HG02870 (cell line): ENCODE data around the gene ERBB4.

Experiments used
- ATAC-seq: cut with Tn5 transposase; IDR thresholded peaks from one replicate; pipeline ENCODE4 v1.9.1; 2021; ENCODE audit warnings: mild to moderate bottlenecking, moderate library complexity; ENCODE audit not compliant: unreplicated experiment

ERBB4 gene

GRCh38 chr2:211387734-211388133 lies 1150.9 kb downstream of the ERBB4 start:
- ATAC-seq = no peak

DNA sequence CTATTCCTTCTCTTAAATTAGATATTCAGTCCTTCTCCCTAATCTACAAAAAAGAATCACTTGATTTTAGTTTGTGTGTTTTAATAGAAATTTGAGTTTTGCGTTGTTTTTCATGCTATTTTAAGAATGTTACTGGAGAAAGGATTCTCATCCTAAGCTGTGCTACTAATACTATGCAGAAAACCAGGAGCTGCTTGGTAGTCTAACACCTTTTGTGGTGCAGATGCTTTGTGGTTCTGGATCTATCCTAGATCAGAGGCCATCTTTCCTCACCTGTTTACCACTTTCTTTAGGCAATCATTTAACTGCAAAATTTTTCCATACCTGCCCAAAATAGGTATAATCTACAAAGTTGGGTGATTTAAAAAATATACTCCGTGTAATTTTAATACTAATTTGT lies 1158.6 kb downstream of the ERBB4 start:
- no peak for ATAC-seq

DNA sequence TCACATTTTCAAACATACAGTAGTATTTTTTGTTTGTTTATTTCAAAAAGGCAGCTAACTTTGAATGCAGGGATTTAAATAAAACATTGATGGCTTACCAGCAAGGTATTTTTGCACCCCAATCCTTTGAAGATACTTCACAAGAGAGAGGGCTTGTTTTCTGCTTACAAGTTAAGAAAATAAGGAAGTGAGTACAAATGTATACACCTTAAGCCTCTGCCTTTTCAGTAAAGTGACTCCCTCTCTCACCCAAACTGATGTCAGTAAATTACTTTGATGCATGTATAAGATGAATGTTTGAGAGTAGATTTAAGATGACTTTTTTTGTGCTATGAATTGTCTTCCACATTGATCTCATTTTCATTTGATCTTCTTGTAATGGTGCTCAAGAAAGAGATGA lies 1162.2 kb downstream of the ERBB4 start:
- peak; percentile 65 for ATAC-seq

DNA sequence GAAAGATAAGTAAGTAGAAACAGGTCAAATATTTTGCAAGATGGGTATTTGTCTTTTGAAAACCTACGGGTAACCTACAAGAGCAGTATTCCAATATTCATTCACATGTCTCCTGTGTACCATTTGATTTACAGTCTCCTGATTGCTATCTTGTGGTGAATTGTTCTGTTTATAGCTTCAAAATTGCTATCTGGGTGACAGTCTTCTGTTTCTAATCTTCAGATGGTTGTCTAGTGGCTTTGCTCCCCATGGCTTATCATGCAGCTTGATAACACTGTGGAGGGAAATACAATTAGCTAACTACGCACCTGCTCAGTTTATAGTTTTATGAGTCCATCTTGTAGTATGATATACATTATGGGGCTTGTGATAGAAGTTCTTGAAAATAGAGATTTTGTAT lies 1165.4 kb downstream of the ERBB4 start:
- no peak for ATAC-seq

GRCh38 chr2:211371465-211371864 lies 1167.1 kb downstream of the ERBB4 start:
- peak; percentile 20 for ATAC-seq

DNA sequence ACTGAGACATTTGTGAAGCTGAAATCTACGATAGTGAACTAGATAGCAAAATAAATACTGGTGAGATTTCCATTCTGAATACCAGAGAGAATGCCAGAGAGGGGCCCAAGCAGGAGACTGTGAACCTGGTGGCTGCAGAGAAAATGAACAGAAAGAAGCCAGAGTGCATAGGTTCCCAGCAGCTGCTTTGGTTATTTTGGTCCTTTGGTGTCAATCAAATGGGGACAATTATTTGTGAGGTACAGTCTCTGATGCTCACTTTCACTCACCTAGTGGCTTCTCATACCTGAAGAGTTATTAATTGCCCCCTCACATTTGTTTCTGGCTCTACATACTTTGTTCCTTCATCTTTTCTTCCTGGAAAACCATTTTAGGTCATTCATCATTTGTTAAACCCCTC lies 1170.1 kb downstream of the ERBB4 start:
- no peak for ATAC-seq

- ATAC-seq = peak; percentile 98
Observed at GRCh38 chr2:211367711-211368110, 1170.9 kb downstream of the ERBB4 start.

DNA sequence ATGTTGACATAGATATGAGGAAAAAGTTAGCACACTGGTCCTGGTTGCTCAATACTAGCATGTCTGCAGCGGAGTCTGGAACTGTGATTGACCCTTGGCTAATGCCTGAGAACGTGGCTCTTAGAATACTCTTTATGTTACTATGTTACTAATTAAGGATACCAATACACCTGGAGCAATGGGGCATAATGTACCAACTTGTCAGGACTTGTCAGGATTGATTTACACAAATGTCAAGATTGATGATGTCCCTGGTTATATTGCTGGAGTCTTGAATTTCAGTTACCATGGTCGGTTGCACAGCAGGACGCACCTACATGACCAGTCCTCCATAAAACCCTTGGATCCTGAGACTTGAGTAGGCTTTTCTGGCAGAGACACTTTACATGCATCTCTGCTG lies 1171.3 kb downstream of the ERBB4 start:
- ATAC-seq = no peak

- ATAC-seq = no peak
Observed at GRCh38 chr2:211364911-211365310, 1173.7 kb downstream of the ERBB4 start.

- ATAC-seq = no peak
Observed at GRCh38 chr2:211361383-211361782, 1177.2 kb downstream of the ERBB4 start.

- no peak for ATAC-seq
Observed at GRCh38 chr2:211359347-211359746, 1179.3 kb downstream of the ERBB4 start.

GRCh38 chr2:211358504-211358903 lies 1180.1 kb downstream of the ERBB4 start:
- no peak for ATAC-seq

GRCh38 chr2:211354481-211354880 lies 1184.1 kb downstream of the ERBB4 start:
- no peak for ATAC-seq

GRCh38 chr2:211351987-211352386 lies 1186.6 kb downstream of the ERBB4 start:
- no peak for ATAC-seq

DNA sequence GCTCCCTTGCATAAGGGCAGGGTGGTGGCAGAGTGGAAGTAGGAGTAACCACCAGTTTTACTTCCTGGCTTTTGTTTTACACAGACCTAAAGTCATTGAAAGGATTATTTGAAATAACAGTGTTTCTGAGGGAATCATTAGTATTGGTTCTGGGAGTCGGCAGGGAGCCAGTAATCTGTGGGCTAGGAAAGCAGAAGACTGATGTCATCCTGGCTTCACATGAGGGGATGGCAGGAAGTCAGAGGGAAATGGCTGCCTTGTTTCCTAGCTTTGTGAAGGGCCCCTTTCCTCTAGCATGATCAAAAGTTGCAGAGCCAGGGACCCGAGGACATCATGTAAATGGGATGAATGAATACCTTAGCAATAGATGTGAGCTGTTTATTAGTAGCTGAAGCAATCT lies 1189.6 kb downstream of the ERBB4 start:
- no peak for ATAC-seq

- ATAC-seq = no peak
Observed at GRCh38 chr2:211347328-211347727, 1191.3 kb downstream of the ERBB4 start.

DNA sequence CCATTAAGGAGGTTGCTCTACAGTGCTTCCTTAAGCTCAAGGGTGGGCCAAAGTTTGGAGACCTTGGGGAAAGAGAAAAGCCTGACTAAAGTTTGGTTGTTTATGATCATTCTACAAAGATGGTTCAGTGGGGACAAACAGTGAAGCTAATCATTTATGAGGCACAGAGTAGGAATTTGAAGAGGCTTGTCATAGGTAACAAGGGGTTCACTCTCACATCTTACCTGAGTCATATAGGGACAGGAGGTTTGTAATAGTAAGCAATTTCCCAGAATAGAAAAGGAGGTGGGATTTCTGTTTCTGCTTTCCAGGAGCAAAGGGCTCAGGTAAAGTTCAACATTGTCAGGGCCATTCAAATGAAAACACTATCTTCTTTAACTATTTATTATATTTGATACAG lies 1194.3 kb downstream of the ERBB4 start:
- no peak for ATAC-seq

GRCh38 chr2:211333377-211333776 lies 1205.2 kb downstream of the ERBB4 start:
- ATAC-seq = no peak

GRCh38 chr2:211331736-211332135 lies 1206.9 kb downstream of the ERBB4 start:
- ATAC-seq = no peak

- ATAC-seq = no peak
Observed at GRCh38 chr2:211329882-211330281, 1208.7 kb downstream of the ERBB4 start.

DNA sequence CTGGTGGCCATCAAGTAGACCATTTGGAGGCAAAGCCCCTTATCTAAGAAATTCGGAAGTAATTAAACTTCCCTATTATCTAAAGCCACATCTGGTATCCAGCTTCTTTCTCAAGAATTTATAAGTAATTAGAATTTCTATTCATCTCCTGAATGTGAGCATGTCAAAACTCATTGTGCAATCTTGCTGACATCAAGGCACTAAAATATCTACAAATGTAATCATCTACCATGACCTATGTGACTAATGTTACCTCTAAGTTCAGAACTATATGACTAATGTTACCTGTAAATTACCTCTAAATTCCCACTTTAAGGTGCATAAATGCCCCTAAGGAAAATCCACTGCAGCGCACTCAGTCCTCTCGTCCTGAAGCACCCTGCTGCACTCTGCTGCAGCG lies 1209.2 kb downstream of the ERBB4 start:
- no peak for ATAC-seq

DNA sequence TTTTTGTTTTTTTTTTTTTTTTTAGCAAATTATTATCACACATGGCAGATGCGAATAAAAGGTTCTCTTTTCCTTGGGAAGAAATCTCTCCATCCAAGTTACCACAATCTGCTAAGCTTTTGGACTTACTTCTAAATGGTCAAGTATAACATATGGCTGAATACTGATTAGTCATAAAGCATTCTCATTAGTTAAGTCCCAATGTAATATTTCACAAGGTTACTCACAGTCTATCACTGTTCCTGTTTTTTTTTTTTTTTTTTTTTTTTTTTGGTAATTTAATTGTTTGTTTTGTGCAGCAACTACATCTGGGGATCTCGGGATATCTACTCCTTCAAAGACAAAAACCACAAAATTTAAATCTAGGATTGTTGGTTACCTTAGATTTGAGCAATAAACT lies 1210.5 kb downstream of the ERBB4 start:
- ATAC-seq = no peak
